Measurements from ENCODE around the gene EFNB2. TPM values are rescaled to one million over a fixed set of nuclear protein-coding genes. Genes with fewer than 3 reads are reported as not detected.

Gene EFNB2
- total RNA-seq, 1 donor from 2014 or later: 353 TPM

DNA sequence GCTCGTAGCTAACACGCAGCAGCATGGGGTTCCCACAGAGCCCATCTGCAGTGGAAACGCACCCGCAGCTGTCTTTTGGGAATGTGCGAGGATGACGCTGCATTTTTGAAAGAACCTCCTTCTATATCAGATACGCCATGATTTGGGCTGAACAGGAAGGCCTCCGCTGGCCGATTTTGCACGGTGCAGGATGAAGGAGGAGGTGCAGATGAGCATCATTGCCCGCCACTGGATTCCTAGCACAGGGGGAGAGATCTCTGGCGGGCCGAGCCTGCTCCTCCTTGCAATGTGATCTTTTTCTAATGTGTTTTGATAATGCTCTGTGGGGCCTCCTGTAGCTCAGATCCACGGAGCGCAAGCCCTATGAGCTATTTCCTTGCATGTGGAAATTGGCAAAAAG is 55.5 kb downstream of the EFNB2 start:
- TF ChIP-seq, protein P1, sequence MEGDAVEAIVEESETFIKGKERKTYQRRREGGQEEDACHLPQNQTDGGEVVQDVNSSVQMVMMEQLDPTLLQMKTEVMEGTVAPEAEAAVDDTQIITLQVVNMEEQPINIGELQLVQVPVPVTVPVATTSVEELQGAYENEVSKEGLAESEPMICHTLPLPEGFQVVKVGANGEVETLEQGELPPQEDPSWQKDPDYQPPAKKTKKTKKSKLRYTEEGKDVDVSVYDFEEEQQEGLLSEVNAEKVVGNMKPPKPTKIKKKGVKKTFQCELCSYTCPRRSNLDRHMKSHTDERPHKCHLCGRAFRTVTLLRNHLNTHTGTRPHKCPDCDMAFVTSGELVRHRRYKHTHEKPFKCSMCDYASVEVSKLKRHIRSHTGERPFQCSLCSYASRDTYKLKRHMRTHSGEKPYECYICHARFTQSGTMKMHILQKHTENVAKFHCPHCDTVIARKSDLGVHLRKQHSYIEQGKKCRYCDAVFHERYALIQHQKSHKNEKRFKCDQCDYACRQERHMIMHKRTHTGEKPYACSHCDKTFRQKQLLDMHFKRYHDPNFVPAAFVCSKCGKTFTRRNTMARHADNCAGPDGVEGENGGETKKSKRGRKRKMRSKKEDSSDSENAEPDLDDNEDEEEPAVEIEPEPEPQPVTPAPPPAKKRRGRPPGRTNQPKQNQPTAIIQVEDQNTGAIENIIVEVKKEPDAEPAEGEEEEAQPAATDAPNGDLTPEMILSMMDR (IDR thresholded peaks at IDR 0.05; ENCODE audit: unreplicated experiment): no peak
- Mint-ChIP-seq H3K9me3 (ENCODE audit: unreplicated experiment) (no peaks in the 10 kb centered on the region), H3K27me3 (ENCODE audit: unreplicated experiment) (no peaks in the 10 kb centered on the region), H3K27ac (ENCODE audit: unreplicated experiment) (no peak overlapping the region), H3K4me3 (ENCODE audit: unreplicated experiment) (no peak overlapping the region), H3K36me3 (ENCODE audit: low read depth, unreplicated experiment) (no peaks in the 10 kb centered on the region), H3K4me1 (ENCODE audit: unreplicated experiment) (peaks cover 1% of the 10 kb centered on the region)
- no peak for DNase-seq (ENCODE audit: low spot score)

DNA sequence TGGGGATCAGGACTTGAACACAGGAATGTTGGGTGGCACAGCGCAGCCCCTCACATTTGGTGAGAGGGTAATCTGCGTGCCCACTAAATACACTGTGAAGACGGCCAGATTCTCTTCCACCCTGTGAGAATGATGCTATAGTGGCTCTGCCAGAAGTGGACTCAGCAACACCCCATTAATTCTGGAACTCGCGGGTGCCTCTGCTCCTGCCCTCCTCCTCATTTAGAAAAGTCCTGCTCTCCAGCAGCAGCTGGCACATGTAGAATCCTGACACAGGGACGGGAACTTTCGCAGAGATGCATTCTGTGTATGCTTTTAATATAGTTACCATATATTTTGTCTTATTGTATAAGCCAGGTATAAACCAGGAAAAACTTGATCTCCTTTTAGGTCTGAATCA is 57.3 kb downstream of the EFNB2 start:
- Mint-ChIP-seq H3K27me3 (ENCODE audit: unreplicated experiment) (no peaks in the 10 kb centered on the region), H3K9me3 (ENCODE audit: unreplicated experiment) (no peaks in the 10 kb centered on the region), H3K4me1 (ENCODE audit: unreplicated experiment) (no peaks in the 10 kb centered on the region), H3K4me3 (ENCODE audit: unreplicated experiment) (no peak overlapping the region), H3K36me3 (ENCODE audit: low read depth, unreplicated experiment) (no peaks in the 10 kb centered on the region), H3K27ac (ENCODE audit: unreplicated experiment) (no peak overlapping the region)
- DNase-seq (ENCODE audit: low spot score): no peak
- TF ChIP-seq, protein P1 (IDR thresholded peaks at IDR 0.05; ENCODE audit: unreplicated experiment): no peak

DNA sequence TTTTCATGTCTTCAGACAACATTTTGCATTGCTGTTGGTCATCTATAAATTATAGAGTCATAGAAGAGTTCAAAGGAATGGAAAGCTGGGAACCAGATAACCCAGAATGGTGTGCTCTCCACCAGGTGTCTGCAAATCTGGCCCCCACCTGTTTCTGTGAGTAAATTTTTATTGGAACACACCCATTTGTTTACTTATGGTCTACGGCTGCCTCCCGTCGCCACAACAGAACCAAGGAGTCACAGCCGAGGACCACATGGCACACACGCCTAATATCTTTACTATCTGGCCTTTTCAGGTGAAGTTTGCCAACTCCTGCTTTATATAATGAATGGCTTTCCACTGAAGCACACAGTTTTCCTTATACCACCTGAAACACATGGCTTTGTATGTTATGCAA is 58.2 kb downstream of the EFNB2 start:
- TF ChIP-seq, protein P1 (IDR thresholded peaks at IDR 0.05; ENCODE audit: unreplicated experiment): no peak
- Mint-ChIP-seq H3K4me3 (ENCODE audit: unreplicated experiment) (no peak overlapping the region), H3K9me3 (ENCODE audit: unreplicated experiment) (no peaks in the 10 kb centered on the region), H3K27ac (ENCODE audit: unreplicated experiment) (no peak overlapping the region), H3K27me3 (ENCODE audit: unreplicated experiment) (no peaks in the 10 kb centered on the region), H3K36me3 (ENCODE audit: low read depth, unreplicated experiment) (no peaks in the 10 kb centered on the region), H3K4me1 (ENCODE audit: unreplicated experiment) (no peaks in the 10 kb centered on the region)
- no peak for DNase-seq (ENCODE audit: low spot score)

DNA sequence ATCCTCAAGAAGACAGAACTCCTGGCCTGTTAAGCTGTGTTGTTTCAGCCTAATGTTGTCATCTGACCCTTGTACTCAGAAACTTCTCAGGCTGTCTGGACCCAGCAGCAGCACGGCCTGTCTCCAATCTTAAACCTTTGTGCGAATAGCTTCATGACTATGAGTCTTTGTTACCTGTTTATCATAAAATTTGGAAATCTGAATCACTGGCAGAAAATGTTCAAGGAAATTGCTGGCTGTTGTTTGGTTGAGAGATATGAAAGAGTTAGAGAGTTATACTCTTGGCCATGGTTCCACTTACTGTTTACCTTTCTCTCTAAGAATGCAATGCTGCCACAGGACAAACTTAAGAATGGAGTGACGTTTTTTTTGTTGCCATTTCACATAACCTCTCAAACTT is 59.6 kb downstream of the EFNB2 start:
- Mint-ChIP-seq H3K36me3 (ENCODE audit: low read depth, unreplicated experiment) (no peaks in the 10 kb centered on the region), H3K4me3 (ENCODE audit: unreplicated experiment) (no peak overlapping the region), H3K27ac (ENCODE audit: unreplicated experiment) (no peak overlapping the region), H3K27me3 (ENCODE audit: unreplicated experiment) (no peaks in the 10 kb centered on the region), H3K4me1 (ENCODE audit: unreplicated experiment) (no peaks in the 10 kb centered on the region), H3K9me3 (ENCODE audit: unreplicated experiment) (no peaks in the 10 kb centered on the region)
- DNase-seq (ENCODE audit: low spot score): no peak
- TF ChIP-seq, protein P1 (IDR thresholded peaks at IDR 0.05; ENCODE audit: unreplicated experiment): no peak

DNA sequence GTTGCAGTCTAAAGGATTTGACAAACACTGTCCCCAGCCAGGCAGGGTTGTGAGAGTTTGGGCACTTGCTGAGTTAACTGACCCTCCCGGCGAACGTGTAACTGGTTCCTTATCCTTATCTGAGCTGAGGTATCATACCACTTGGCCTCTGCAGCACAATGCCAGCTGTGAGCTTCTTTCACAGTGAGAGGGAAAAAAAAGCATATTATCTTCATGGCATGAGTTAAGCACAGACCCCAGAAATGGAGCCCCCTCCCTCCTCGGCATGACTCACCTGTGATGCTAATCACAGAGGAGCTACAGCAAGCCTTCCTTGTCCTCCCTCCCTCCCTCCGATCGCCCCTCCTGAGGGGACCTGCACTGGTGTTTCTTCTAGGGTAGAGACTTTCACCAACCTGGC is 60.5 kb downstream of the EFNB2 start:
- H3K9me3 Mint-ChIP-seq (ENCODE audit: unreplicated experiment): no peaks in the 10 kb centered on the region
- TF ChIP-seq, protein P1 (IDR thresholded peaks at IDR 0.05; ENCODE audit: unreplicated experiment): no peak
- H3K4me3 Mint-ChIP-seq (ENCODE audit: unreplicated experiment): no peak overlapping the region
- DNase-seq (ENCODE audit: low spot score): no peak
- no peaks in the 10 kb centered on the region for H3K27me3 Mint-ChIP-seq (ENCODE audit: unreplicated experiment)
- H3K27ac Mint-ChIP-seq (ENCODE audit: unreplicated experiment): no peak overlapping the region
- H3K36me3 Mint-ChIP-seq (ENCODE audit: low read depth, unreplicated experiment): no peaks in the 10 kb centered on the region
- H3K4me1 Mint-ChIP-seq (ENCODE audit: unreplicated experiment): peaks cover 2% of the 10 kb centered on the region
